Caco-2 (cell line): ENCODE results near the gene PLA2G12A. TPM values are rescaled to one million over a fixed set of nuclear protein-coding genes. Genes with fewer than 3 reads are reported as not detected.

Experiments
- BruUV-seq: library from RNA; stranded (reverse); fragments of 400-500 nt; replicated peaks from 2 replicates; lab custom pipeline; 2021; lab: Mats Ljungman, UMichigan
- CTCF ChIA-PET: fragments of 300-600 bp; sonication (Branson Sonifier 250); formaldehyde crosslinking; loops from one replicate; lab custom pipeline; 2022; ENCODE audit warnings: antibody characterized with exemption; lab: Charles Lee
- POLR2A ChIA-PET: fragments of 300-600 bp; sonication (Branson Sonifier 250); formaldehyde crosslinking; loops from one replicate; lab custom pipeline; 2022; ENCODE audit warnings: antibody characterized with exemption; lab: Charles Lee
- DNase-seq, 2 experiments: peaks; one replicate each; pipeline versions ENCODE4 v3.0.0 to v3.0.0-alpha.2; 2020 to 2022
- H3K27me3 ChIP-seq: replicated peaks from 2 replicates; pipeline ENCODE4 v1.6.0; 2011; ENCODE audit warnings: low read length; ENCODE audit not compliant: control insufficient read depth, insufficient read depth
- H3K36me3 ChIP-seq: 2 replicates; pipeline ENCODE4 v1.5.1; 2011; ENCODE audit warnings: low read length; ENCODE audit not compliant: control insufficient read depth, insufficient read depth
- H3K4me1 ChIP-seq: fragments of 250-450 bp; sonication (Bioruptor Pico); 2 replicates; pipeline ENCODE4 v1.5.1; 2020; ENCODE audit warnings: mild to moderate bottlenecking
- H3K4me3 ChIP-seq: 2 replicates; pipeline ENCODE4 v1.5.1; 2011; ENCODE audit warnings: low read depth, mild to moderate bottlenecking, control low read depth, low read length
- H3K9me3 ChIP-seq: fragments of 250-450 bp; sonication (Bioruptor Pico); 2 replicates; pipeline ENCODE4 v1.5.1; 2020; ENCODE audit warnings: mild to moderate bottlenecking, moderate library complexity
- H3K27ac Mint-ChIP-seq: one replicate; pipeline ENCODE4 v1.8.0; 2022; ENCODE audit warnings: mixed read lengths; ENCODE audit not compliant: unreplicated experiment
- H3K27me3 Mint-ChIP-seq: one replicate; pipeline ENCODE4 v1.8.0; 2022; ENCODE audit warnings: mixed read lengths; ENCODE audit not compliant: insufficient read depth, unreplicated experiment
- H3K36me3 Mint-ChIP-seq: one replicate; pipeline ENCODE4 v1.8.0; 2022; ENCODE audit warnings: mild to moderate bottlenecking, mixed read lengths; ENCODE audit not compliant: insufficient read depth, unreplicated experiment
- H3K4me1 Mint-ChIP-seq: one replicate; pipeline ENCODE4 v1.8.0; 2022; ENCODE audit warnings: low read depth, mixed read lengths; ENCODE audit not compliant: unreplicated experiment
- H3K4me3 Mint-ChIP-seq: one replicate; pipeline ENCODE4 v1.8.0; 2022; ENCODE audit warnings: mild to moderate bottlenecking, moderate library complexity, mixed read lengths; ENCODE audit not compliant: unreplicated experiment
- H3K9me3 Mint-ChIP-seq: one replicate; pipeline ENCODE4 v1.8.0; 2022; ENCODE audit warnings: mixed read lengths; ENCODE audit not compliant: unreplicated experiment
- CTCF ChIP-seq, 2 experiments: fragments of 200-600 bp in 1 of 2; IDR thresholded peaks; 1 replicate in 1 of 2; 2 replicates in 1 of 2; pipeline versions ENCODE4 v1.5.1 to v1.8.0; 2011 to 2022; ENCODE audit warnings: antibody characterized with exemption in 1 of 2, control low read depth in 1 of 2, inconsistent platforms in 1 of 2, low read depth in 1 of 2, low read length in 1 of 2, mild to moderate bottlenecking in 1 of 2, moderate library complexity in 1 of 2; ENCODE audit not compliant: insufficient read depth in 1 of 2, severe bottlenecking in 1 of 2, unreplicated experiment in 1 of 2
- intact Hi-C: fragments of 100-400 bp; cut with micrococcal nuclease; formaldehyde crosslinking; loops from one replicate; pipeline ENCODE4 v1.10.0; 2022; ENCODE audit not compliant: unreplicated experiment
- total RNA-seq: library from RNA; stranded (reverse); gene quantifications from 2 replicates; pipeline ENCODE4 v1.2.3, GENCODE V29; 2022

The PLA2G12A gene
- total RNA-seq, 1 experiment from 2014 or later: 34.1 TPM

GRCh38 chr4:109745830-109746229 is 16.0 kb upstream of the PLA2G12A start:
- no peak overlapping the region for H3K4me3 ChIP-seq
- POLR2A ChIA-PET: no interaction called here
- no peak for DNase-seq
- H3K27me3 Mint-ChIP-seq: no peaks in the 10 kb centered on the region
- H3K27me3 ChIP-seq: no peaks in the 10 kb centered on the region; the same call in 1 of the 2 replicates
- H3K9me3 Mint-ChIP-seq: no peaks in the 10 kb centered on the region
- no peak overlapping the region for H3K27ac Mint-ChIP-seq
- H3K36me3 ChIP-seq: no peaks in the 10 kb centered on the region
- intact Hi-C loops: no loop called here
- no peak for TF ChIP-seq CTCF (IDR thresholded peaks at IDR 0.05; ENCODE audit: insufficient read depth in 1 of 2, low read depth in 1 of 2, low read length in 1 of 2, severe bottlenecking in 1 of 2, unreplicated experiment in 1 of 2)
- no peaks in the 10 kb centered on the region for H3K36me3 Mint-ChIP-seq
- no peaks in the 10 kb centered on the region for H3K4me1 Mint-ChIP-seq
- BruUV-seq: no TSS peak
- no peak overlapping the region for H3K4me3 Mint-ChIP-seq
- CTCF ChIA-PET: no interaction called here
- no peaks in the 10 kb centered on the region for H3K9me3 ChIP-seq
- no peaks in the 10 kb centered on the region for H3K4me1 ChIP-seq

GRCh38 chr4:109739547-109739946 is 9.7 kb upstream of the PLA2G12A start:
- H3K36me3 Mint-ChIP-seq: no peaks in the 10 kb centered on the region
- no TSS peak for BruUV-seq
- H3K9me3 ChIP-seq: no peaks in the 10 kb centered on the region
- H3K4me3 Mint-ChIP-seq: no peak overlapping the region
- no peaks in the 10 kb centered on the region for H3K4me1 Mint-ChIP-seq
- no peak overlapping the region for H3K27ac Mint-ChIP-seq
- DNase-seq: no peak
- CTCF ChIA-PET: no interaction called here
- no peaks in the 10 kb centered on the region; the same call in 1 of the 2 replicates for H3K27me3 ChIP-seq
- TF ChIP-seq CTCF (IDR thresholded peaks at IDR 0.05; ENCODE audit: insufficient read depth in 1 of 2, low read depth in 1 of 2, low read length in 1 of 2, severe bottlenecking in 1 of 2, unreplicated experiment in 1 of 2): no peak
- peaks cover 2% of the 10 kb centered on the region for H3K27me3 Mint-ChIP-seq
- intact Hi-C loops: no loop called here
- no peak overlapping the region for H3K4me3 ChIP-seq
- H3K4me1 ChIP-seq: 0 out of 2 replicates have a peak, but pooled peaks cover 3% of the 10 kb centered on the region
- H3K36me3 ChIP-seq: no peaks in the 10 kb centered on the region
- POLR2A ChIA-PET: no interaction called here
- no peaks in the 10 kb centered on the region for H3K9me3 Mint-ChIP-seq

GRCh38 chr4:109738104-109738872 is 8.4 kb upstream of the PLA2G12A start:
- intact Hi-C loops: no loop called here
- Mint-ChIP-seq H3K27ac (no peak overlapping the region), H3K27me3 (peaks cover 4% of the 10 kb centered on the region), H3K4me3 (no peak overlapping the region), H3K9me3 (no peaks in the 10 kb centered on the region), H3K36me3 (no peaks in the 10 kb centered on the region), H3K4me1 (no peaks in the 10 kb centered on the region)
- BruUV-seq: no TSS peak
- Histone ChIP-seq H3K27me3 (no peaks in the 10 kb centered on the region), H3K9me3 (no peaks in the 10 kb centered on the region), H3K4me3 (no peak overlapping the region), H3K4me1 (0 out of 2 replicates have a peak, but pooled peaks cover 3% of the 10 kb centered on the region), H3K36me3 (no peaks in the 10 kb centered on the region)
- POLR2A ChIA-PET: no interaction called here
- TF ChIP-seq CTCF (IDR thresholded peaks at IDR 0.05; ENCODE audit: insufficient read depth in 1 of 2, low read depth in 1 of 2, low read length in 1 of 2, severe bottlenecking in 1 of 2, unreplicated experiment in 1 of 2): no peak
- no peak for DNase-seq
- CTCF ChIA-PET: no interaction called here
